T-helper 2 cell treated with Interferon-gamma antibody and Interleukin-4, amounts not matched to agents 5 μg/mL and 100 μg/mL, for 36 hours (primary cell): ENCODE data around the gene ZNF512.
A peak's percentile ranks its signal among the peaks of the same experiment; 100 is the strongest.

Experiments
- DNase-seq: peaks from one replicate; pipeline ENCODE4 v3.0.0; 2021; ENCODE audit warnings: low spot score
- H3K27ac Mint-ChIP-seq: one replicate; pipeline ENCODE4 v1.8.0; 2021; ENCODE audit warnings: mild to moderate bottlenecking, mixed read lengths
- H3K27me3 Mint-ChIP-seq: one replicate; pipeline ENCODE4 v1.8.0; 2021; ENCODE audit warnings: low read depth, mixed read lengths
- H3K36me3 Mint-ChIP-seq: one replicate; pipeline ENCODE4 v1.8.0; 2021; ENCODE audit warnings: low read depth, mixed read lengths
- H3K4me1 Mint-ChIP-seq: one replicate; pipeline ENCODE4 v1.8.0; 2021; ENCODE audit warnings: low read depth, mixed read lengths
- H3K4me3 Mint-ChIP-seq: one replicate; pipeline ENCODE4 v1.8.0; 2022; ENCODE audit warnings: mild to moderate bottlenecking, moderate library complexity, mixed read lengths
- H3K9me3 Mint-ChIP-seq: one replicate; pipeline ENCODE4 v1.8.0; 2021; ENCODE audit warnings: mixed read lengths

The ZNF512 gene

GRCh38 chr2:27664154-27664574 is 81.3 kb downstream of the ZNF512 start:
- Mint-ChIP-seq H3K9me3 (no peaks in the 10 kb centered on the region), H3K27me3 (no peaks in the 10 kb centered on the region), H3K27ac (peak overlapping the region; percentile 99), H3K36me3 (peaks cover 54% of the 10 kb centered on the region), H3K4me1 (peaks cover 33% of the 10 kb centered on the region), H3K4me3 (peak overlapping the region; percentile 98)
- DNase-seq: no peak

DNA sequence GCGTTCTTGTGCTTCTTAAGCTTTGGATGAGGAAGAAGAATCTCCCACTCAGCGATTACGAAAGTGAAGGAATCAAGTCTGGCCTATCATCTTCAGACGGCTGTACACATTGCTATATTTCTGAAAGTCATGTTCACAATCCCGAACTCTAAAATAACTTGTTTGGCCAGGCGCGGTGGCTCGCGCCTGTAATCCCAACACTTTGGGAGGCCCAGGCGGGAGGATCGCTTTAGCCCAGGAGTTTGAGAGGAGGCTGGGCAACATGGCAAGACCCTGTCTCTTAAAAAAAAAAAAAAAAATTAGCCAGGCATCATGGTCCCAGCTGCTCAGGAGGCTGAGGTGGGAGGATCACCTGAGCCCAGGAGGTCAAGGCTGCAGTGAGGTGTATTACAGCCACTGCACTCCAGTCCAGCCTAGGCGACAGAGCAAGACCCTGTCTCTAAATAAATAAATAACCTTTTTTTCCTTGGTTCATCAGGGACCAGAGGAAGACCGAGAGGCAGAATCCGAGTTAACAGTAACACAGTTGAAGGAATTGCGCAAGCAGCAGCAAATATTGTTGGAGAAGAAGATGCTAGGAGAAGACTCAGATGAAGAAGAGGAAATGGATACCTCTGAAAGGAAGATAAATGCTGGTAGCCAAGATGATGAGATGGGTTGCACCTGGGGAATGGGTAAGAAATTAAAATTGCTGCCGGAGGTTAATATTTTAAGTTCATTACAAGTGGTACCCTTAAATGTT is 82.0 kb downstream of the ZNF512 start:
- Mint-ChIP-seq H3K4me3 (peak overlapping the region; percentile 98), H3K27ac (peak overlapping the region; percentile 99), H3K9me3 (no peaks in the 10 kb centered on the region), H3K27me3 (no peaks in the 10 kb centered on the region), H3K36me3 (peaks cover 53% of the 10 kb centered on the region), H3K4me1 (peaks cover 32% of the 10 kb centered on the region)
- DNase-seq: no peak

GRCh38 chr2:27667446-27667845 is 84.6 kb downstream of the ZNF512 start:
- peaks cover 18% of the 10 kb centered on the region for H3K4me1 Mint-ChIP-seq
- DNase-seq: no peak
- no peak overlapping the region for H3K27ac Mint-ChIP-seq
- peaks cover 46% of the 10 kb centered on the region for H3K36me3 Mint-ChIP-seq
- H3K27me3 Mint-ChIP-seq: no peaks in the 10 kb centered on the region
- H3K9me3 Mint-ChIP-seq: no peaks in the 10 kb centered on the region
- H3K4me3 Mint-ChIP-seq: no peak overlapping the region

GRCh38 chr2:27671235-27671634 is 88.4 kb downstream of the ZNF512 start:
- Mint-ChIP-seq H3K36me3 (peaks cover 46% of the 10 kb centered on the region), H3K4me1 (peaks cover 4% of the 10 kb centered on the region), H3K27ac (no peak overlapping the region), H3K9me3 (no peaks in the 10 kb centered on the region), H3K27me3 (no peaks in the 10 kb centered on the region), H3K4me3 (no peak overlapping the region)
- no peak for DNase-seq
